Right cardiac atrium (tissue), 5 donors: ENCODE measurements around the gene PALM3. TPM values are rescaled to one million over a fixed set of nuclear protein-coding genes. Genes with fewer than 3 reads are reported as not detected.

ENCODE experiments used
- ATAC-seq, 2 donors: fragments of 200-7000 bp; cut with Tn5 transposase; one replicate each; pipeline versions ENCODE4 v1.8.0 to v1.9.1; 2020; ENCODE audit warnings: moderate library complexity in 2 of 2, mild to moderate bottlenecking in 1 of 2
- DNase-seq, 3 donors: peaks; one replicate each; pipeline ENCODE4 v3.0.0-alpha.2; 2020
- H3K27ac ChIP-seq: one replicate; pipeline ENCODE4 v1.5.1; 2013; ENCODE audit warnings: mild to moderate bottlenecking, low read length, control low read depth, moderate library complexity
- H3K27me3 ChIP-seq: one replicate; pipeline ENCODE4 v1.6.1; 2013; ENCODE audit not compliant: control insufficient read depth, insufficient read depth
- H3K4me1 ChIP-seq: one replicate; pipeline ENCODE4 v1.6.1; 2013; ENCODE audit warnings: low read length; ENCODE audit not compliant: control insufficient read depth, insufficient read depth
- H3K4me3 ChIP-seq: one replicate; pipeline ENCODE4 v1.5.1; 2013; ENCODE audit warnings: low read length, control low read depth
- H3K9me3 ChIP-seq: one replicate; pipeline ENCODE4 v1.6.1; 2013; ENCODE audit warnings: low read length; ENCODE audit not compliant: control insufficient read depth
- WGBS: extraction: QIAGEN DNeasy Blood & Tissue Kit; methylation state at CpG from one replicate; pipeline ENCODE4 v1.1.7; 2013; 5-methylcytosine and 5-hydroxymethylcytosine counted together
- intact Hi-C, 4 donors: fragments of 100-400 bp; cut with DNase I; formaldehyde crosslinking; loops; one replicate each; pipeline versions ENCODE4 v1.11.0 to v1.14.0; 2022 to 2023
- polyA plus RNA-seq: library from polyadenylated mRNA; stranded (reverse); fragments of 200-250 nt; gene quantifications from one replicate; pipeline ENCODE4 v1.2.3, GENCODE V29; 2013
- total RNA-seq, 4 donors: library from RNA; stranded (reverse); fragmentation: NEBNext Ultra II Directional; extraction: Animal tissue kit (Norgen Biotek cat#: 25700); gene quantifications; one replicate each; pipeline ENCODE4 v1.2.1, GENCODE V29; 2021
- donor health status: healthy with polysubstance abuse.
- donor health status: DM: no; HTN: yes; CAD: no.
- donor health status: DM: no; HTN: no; CAD: no.
- donor health status: DM: no; HTN: yes; CAD: no; lungs with severe emphysema.
- donor health status: DM: yes; HTN: yes; CAD: no.

Gene PALM3
- total and polyA plus RNA-seq, 5 donors: 0.38 to 0.58 (median 0.45) TPM

- peak overlapping the region; percentile 95 for H3K27ac ChIP-seq
- intact Hi-C loops: no loop called here
- peaks cover 7% of the 10 kb centered on the region for H3K4me1 ChIP-seq
- 3% methylated on average over 50 of the region's 50 CpGs for WGBS
- H3K27me3 ChIP-seq: no peaks in the 10 kb centered on the region
- peak overlapping the region; percentile 94 for H3K4me3 ChIP-seq
- no peaks in the 10 kb centered on the region for H3K9me3 ChIP-seq
- DNase-seq: peak; percentile 93 to 97 (median 96)
- peak; percentile 71 to 77 for ATAC-seq
These were observed 56.4 kb downstream of the PALM3 start for GRCh38 chr19:14005349-14006084.

- intact Hi-C loops: no loop called here
- peaks cover 7% of the 10 kb centered on the region for H3K4me1 ChIP-seq
These were observed 57.1 kb downstream of the PALM3 start for GRCh38 chr19:14004619-14005348.

More at GRCh38 chr19:14004619-14005348, 57.1 kb downstream of the PALM3 start:
- Histone ChIP-seq H3K4me3 (peak overlapping the region; percentile 94), H3K27ac (peak overlapping the region; percentile 95), H3K9me3 (no peaks in the 10 kb centered on the region), H3K27me3 (no peaks in the 10 kb centered on the region)
- DNase-seq (peak; percentile 71 to 82 (median 78)), ATAC-seq (no peak)
- WGBS: 18% methylated on average over 14 of the region's 14 CpGs

Other genes starting within 250 kb of the PALM3 start
- gene NANOS3, start 184.9 kb downstream of the PALM3 start, total RNA-seq: 1 to 10 TPM in 2 of 4 donors, under 1 TPM in 1, not detected in 1; 0.86 to 2.1 (median 1.4) TPM
- 1.7 TPM for gene NANOS3, start 184.9 kb downstream of the PALM3 start, polyA plus RNA-seq
- 1 to 10 TPM in 1 of 4 donors, under 1 TPM in 3; 0.40 to 1.2 (median 0.80) TPM for gene BRME1, start 156.0 kb downstream of the PALM3 start, total RNA-seq
- 0.48 TPM for gene BRME1, start 156.0 kb downstream of the PALM3 start, polyA plus RNA-seq
- 10 to 100 TPM; 21.6 to 26.2 (median 22.3) TPM for gene CC2D1A, start 155.9 kb downstream of the PALM3 start, total RNA-seq
- 22.9 TPM for gene CC2D1A, start 155.9 kb downstream of the PALM3 start, polyA plus RNA-seq
- 1 to 10 TPM; 1.4 to 3.2 (median 2.2) TPM for gene PODNL1, start 123.7 kb downstream of the PALM3 start, total RNA-seq
- gene PODNL1, start 123.7 kb downstream of the PALM3 start, polyA plus RNA-seq: 1.9 TPM
- 10 to 100 TPM; 20.3 to 24.1 (median 21.1) TPM for gene DCAF15, start 109.6 kb downstream of the PALM3 start, total RNA-seq
- gene DCAF15, start 109.6 kb downstream of the PALM3 start, polyA plus RNA-seq: 21.5 TPM
- 10 to 100 TPM; 10.9 to 15.6 (median 13.5) TPM for gene RFX1, start 55.8 kb downstream of the PALM3 start, total RNA-seq
- 7.0 TPM for gene RFX1, start 55.8 kb downstream of the PALM3 start, polyA plus RNA-seq
- not detected for gene RLN3, start 33.9 kb downstream of the PALM3 start, total RNA-seq
- not detected for gene RLN3, start 33.9 kb downstream of the PALM3 start, polyA plus RNA-seq
- 1 to 10 TPM; 3.3 to 4.7 (median 3.7) TPM for gene IL27RA, start 30.3 kb downstream of the PALM3 start, total RNA-seq
- 3.4 TPM for gene IL27RA, start 30.3 kb downstream of the PALM3 start, polyA plus RNA-seq
- gene MISP3, start 10.7 kb upstream of the PALM3 start, total RNA-seq: 10 to 100 TPM in 1 of 4 donors, 1 to 10 TPM in 3; 6.4 to 10.3 (median 9.2) TPM
- gene MISP3, start 10.7 kb upstream of the PALM3 start, polyA plus RNA-seq: 11.1 TPM
- gene C19orf67, start 23.7 kb upstream of the PALM3 start, total RNA-seq: not detected
- not detected for gene C19orf67, start 23.7 kb upstream of the PALM3 start, polyA plus RNA-seq
- gene SAMD1, start 28.7 kb upstream of the PALM3 start, total RNA-seq: 10 to 100 TPM; 34.0 to 53.8 (median 42.5) TPM
- 32.2 TPM for gene SAMD1, start 28.7 kb upstream of the PALM3 start, polyA plus RNA-seq
- 100 to 1,000 TPM; 351 to 412 (median 373) TPM for gene PRKACA, start 55.7 kb upstream of the PALM3 start, total RNA-seq
- 256 TPM for gene PRKACA, start 55.7 kb upstream of the PALM3 start, polyA plus RNA-seq
- 1 to 10 TPM in 3 of 4 donors, under 1 TPM in 1; 0.56 to 1.4 (median 1.2) TPM for gene ASF1B, start 74.5 kb upstream of the PALM3 start, total RNA-seq
- gene ASF1B, start 74.5 kb upstream of the PALM3 start, polyA plus RNA-seq: 0.29 TPM
- 10 to 100 TPM; 28.4 to 36.9 (median 34.0) TPM for gene ADGRL1, start 144.1 kb upstream of the PALM3 start, total RNA-seq
- 20.1 TPM for gene ADGRL1, start 144.1 kb upstream of the PALM3 start, polyA plus RNA-seq